ENCODE measurements around the gene PTS.

The PTS gene

DNA sequence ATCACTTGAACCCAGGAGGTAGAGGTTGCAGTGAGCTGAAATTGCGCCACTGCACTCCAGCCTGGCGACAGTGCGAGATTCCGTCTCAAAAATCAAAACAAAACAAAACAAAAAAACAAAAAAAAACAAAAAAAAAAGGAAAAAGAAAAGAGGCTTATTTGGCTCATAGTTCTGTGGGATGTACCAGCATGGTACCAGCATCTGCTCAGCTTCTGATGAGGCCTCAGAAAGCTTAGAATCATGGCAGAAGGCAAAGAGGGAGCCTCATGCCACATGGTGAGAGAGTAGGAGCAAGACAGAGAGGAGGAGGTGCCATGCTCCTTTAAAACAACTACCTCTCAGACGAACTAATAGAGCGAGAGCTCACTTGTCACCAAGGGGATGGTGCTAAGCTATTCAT, 10.6 kb upstream of the PTS start:
- Histone ChIP-seq H3K4me1 (no peaks in the 10 kb centered on the region), H3K36me3 (no peaks in the 10 kb centered on the region), H3K27me3 (no peaks in the 10 kb centered on the region), H3K9me3 (no peaks in the 10 kb centered on the region), H3K4me3 (ENCODE audit: low read depth, low read length) (no peak overlapping the region)
- TF ChIP-seq, protein P1, sequence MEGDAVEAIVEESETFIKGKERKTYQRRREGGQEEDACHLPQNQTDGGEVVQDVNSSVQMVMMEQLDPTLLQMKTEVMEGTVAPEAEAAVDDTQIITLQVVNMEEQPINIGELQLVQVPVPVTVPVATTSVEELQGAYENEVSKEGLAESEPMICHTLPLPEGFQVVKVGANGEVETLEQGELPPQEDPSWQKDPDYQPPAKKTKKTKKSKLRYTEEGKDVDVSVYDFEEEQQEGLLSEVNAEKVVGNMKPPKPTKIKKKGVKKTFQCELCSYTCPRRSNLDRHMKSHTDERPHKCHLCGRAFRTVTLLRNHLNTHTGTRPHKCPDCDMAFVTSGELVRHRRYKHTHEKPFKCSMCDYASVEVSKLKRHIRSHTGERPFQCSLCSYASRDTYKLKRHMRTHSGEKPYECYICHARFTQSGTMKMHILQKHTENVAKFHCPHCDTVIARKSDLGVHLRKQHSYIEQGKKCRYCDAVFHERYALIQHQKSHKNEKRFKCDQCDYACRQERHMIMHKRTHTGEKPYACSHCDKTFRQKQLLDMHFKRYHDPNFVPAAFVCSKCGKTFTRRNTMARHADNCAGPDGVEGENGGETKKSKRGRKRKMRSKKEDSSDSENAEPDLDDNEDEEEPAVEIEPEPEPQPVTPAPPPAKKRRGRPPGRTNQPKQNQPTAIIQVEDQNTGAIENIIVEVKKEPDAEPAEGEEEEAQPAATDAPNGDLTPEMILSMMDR (IDR thresholded peaks at IDR 0.05; ENCODE audit: low read depth, low read length) = no peak
- no peak for DNase-seq

DNA sequence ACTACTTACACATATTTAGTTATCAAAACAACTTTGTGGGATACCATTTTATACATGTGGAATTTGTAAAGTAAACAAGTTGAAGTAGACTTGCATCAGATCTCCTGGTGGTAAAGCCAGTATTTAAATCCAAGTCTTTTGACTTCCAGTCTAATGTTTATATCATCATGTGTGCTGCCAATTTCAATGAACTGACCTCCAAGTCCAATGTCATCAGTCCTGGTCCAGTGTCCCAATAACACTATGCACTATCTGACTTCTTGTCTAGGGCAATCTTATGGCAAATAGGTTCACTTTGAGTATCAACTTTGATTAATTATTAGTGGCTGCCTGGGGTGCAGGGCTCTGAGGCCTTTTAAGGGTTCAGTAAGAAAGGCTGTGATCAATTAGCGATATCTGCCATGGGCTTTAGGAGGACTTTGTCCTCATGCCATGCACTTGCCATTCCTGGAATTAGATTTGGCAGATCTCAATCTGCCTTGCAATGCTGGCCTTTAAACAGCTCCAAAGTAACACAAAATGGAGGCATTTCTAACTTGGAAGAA, 9.6 kb upstream of the PTS start:
- H3K4me1 ChIP-seq = no peaks in the 10 kb centered on the region
- TF ChIP-seq, protein P1 (IDR thresholded peaks at IDR 0.05; ENCODE audit: low read depth, low read length) = no peak
- H3K4me3 ChIP-seq (ENCODE audit: low read depth, low read length) = no peak overlapping the region
- DNase-seq = no peak
- H3K36me3 ChIP-seq = no peaks in the 10 kb centered on the region
- H3K27me3 ChIP-seq = no peaks in the 10 kb centered on the region
- no peaks in the 10 kb centered on the region for H3K9me3 ChIP-seq

DNA sequence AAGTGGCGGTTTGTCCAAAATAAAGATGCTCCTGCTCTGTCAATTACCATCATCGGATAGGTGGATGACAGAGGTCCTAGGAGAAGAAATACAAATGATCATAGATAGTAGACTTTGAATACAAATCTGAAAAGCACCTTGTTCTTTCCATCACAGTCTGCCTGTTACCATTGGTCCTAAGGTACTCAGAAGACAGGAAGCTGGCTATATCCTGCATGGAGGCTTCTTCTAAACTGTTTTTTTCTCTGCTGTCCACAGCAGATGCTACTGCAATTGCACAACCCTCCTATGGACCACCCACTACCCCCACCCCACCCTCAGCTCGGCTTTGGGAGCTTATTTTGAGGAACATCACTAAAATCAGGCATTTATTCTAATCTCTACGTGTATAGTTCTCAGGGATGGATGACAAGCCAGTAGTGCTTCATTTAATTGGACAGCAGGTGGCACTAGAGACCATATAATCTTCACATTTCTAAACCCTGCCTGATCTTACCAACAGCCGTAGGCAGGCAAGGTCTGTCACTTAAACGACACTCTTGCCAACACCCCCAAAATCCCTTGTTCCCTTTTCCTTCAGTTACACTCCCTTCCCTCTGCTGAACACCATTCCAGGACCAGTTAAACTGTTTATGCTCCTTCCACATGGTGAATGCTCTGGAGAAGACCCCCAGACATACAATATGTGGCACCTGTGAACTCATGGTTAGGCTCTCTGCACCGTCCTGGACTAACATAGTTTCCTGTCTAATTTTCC, 6.6 kb upstream of the PTS start:
- H3K9me3 ChIP-seq = no peaks in the 10 kb centered on the region
- DNase-seq = peak; percentile 39
- H3K4me3 ChIP-seq (ENCODE audit: low read depth, low read length) = no peak overlapping the region
- TF ChIP-seq, protein P1 (IDR thresholded peaks at IDR 0.05; ENCODE audit: low read depth, low read length) = peak; percentile 74
- H3K36me3 ChIP-seq = no peaks in the 10 kb centered on the region
- no peaks in the 10 kb centered on the region for H3K27me3 ChIP-seq
- H3K4me1 ChIP-seq = no peaks in the 10 kb centered on the region

DNA sequence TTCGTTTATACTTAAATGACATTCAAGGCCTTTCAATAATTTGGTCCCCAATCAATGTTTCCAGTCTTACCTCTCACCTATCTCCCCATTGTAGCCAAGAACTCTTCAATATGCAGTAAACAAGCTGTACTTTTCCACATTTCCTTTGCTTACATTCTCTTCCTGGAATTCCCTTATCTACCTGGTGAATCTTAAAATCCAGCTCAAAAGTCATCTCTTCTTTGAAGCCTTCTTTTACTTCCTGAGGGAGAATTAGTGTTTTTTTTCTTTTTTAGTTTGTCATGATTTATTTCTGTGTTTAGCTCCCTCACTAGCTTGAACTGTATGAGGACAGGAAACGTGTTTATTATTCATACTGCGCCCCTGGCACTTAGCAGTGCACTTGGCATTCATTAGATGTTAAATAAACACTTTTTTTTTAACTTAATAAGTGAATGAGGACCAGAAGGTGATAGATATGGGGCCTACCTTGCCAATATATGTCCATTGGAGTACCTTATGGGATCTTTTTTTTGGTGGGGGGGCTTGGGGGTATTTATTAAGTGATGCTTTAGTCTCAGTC, 4.9 kb upstream of the PTS start:
- Histone ChIP-seq H3K4me1 (no peaks in the 10 kb centered on the region), H3K27me3 (no peaks in the 10 kb centered on the region), H3K9me3 (no peaks in the 10 kb centered on the region), H3K4me3 (ENCODE audit: low read depth, low read length) (no peak overlapping the region), H3K36me3 (no peaks in the 10 kb centered on the region)
- TF ChIP-seq, protein P1 (IDR thresholded peaks at IDR 0.05; ENCODE audit: low read depth, low read length) = no peak
- DNase-seq = no peak

DNA sequence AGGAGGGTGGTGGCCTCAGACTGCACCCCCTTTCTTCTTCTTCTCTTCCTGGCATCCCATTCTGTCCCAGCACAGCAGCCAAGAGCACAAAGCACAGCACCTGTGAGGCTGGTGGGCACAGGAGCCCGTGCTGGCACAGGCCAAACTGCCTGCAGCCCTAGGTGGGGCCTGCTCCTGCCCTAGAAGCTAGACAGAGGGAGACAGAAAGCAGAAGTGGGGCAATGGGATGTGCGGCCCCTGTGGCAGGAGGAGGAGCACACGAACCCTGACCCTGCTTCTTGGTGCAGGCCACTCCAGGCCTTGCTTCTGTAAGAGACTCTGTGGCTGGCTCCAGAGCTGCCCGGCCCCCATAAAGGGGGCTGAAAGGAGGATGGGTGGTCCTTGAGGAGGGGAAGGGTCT, 3.9 kb upstream of the PTS start:
- Histone ChIP-seq H3K36me3 (0 out of 2 replicates have a peak, but pooled peaks cover under 1% of the 10 kb centered on the region), H3K4me1 (no peaks in the 10 kb centered on the region), H3K27me3 (no peaks in the 10 kb centered on the region), H3K9me3 (no peaks in the 10 kb centered on the region), H3K4me3 (ENCODE audit: low read depth, low read length) (no peak overlapping the region)
- TF ChIP-seq, protein P1 (IDR thresholded peaks at IDR 0.05; ENCODE audit: low read depth, low read length) = no peak
- no peak for DNase-seq

DNA sequence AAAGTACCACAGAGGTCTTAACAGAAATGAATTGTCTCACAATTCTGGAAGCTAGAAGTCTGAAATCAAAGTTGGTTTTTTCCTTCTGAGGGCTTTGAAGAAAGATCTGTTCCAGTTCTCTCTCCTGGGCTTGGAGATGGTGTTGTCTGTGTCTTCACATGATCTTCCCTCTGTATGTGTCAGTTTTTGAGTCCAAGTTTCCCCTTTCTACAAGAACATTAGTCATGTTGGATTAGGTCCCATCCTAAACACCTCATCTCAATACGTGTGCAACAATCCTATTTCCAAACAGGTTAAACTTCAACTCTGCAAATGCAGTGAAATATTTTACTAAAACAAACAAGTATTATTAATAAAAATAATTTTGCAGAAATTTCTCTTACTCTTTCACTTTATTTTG, 3.1 kb upstream of the PTS start:
- Histone ChIP-seq H3K27me3 (no peaks in the 10 kb centered on the region), H3K36me3 (0 out of 2 replicates have a peak, but pooled peaks cover 5% of the 10 kb centered on the region)
- TF ChIP-seq, protein P1 (IDR thresholded peaks at IDR 0.05; ENCODE audit: low read depth, low read length) = no peak

More for the DNA sequence above, 3.1 kb upstream of the PTS start:
- no peak for DNase-seq
- H3K9me3 ChIP-seq = no peaks in the 10 kb centered on the region
- peaks cover 2% of the 10 kb centered on the region; the same call in 1 of the 2 replicates for H3K4me1 ChIP-seq
- no peak overlapping the region for H3K4me3 ChIP-seq (ENCODE audit: low read depth, low read length)

All from BE2C (cell line).